DOHH2 (cell line): ENCODE measurements around the gene PLA1A.

Source experiments
- H3F3A ChIP-seq: fragments of 200-600 bp; sonication (generic), shearing (Covaris generic); 2 replicates; pipeline ENCODE4 v1.6.0; 2016; ENCODE audit warnings: antibody characterized with exemption, mild to moderate bottlenecking; ENCODE audit not compliant: control insufficient read depth, insufficient read depth
- H3K27ac ChIP-seq: fragments of 200-600 bp; sonication (generic); 2 replicates; pipeline ENCODE4 v1.5.1; 2014; ENCODE audit warnings: low read depth, mild to moderate bottlenecking, low read length, moderate library complexity
- H3K27me3 ChIP-seq: fragments of 200-600 bp; sonication (generic); 2 replicates; pipeline ENCODE4 v1.6.1; 2014; ENCODE audit warnings: mild to moderate bottlenecking, low read length, mixed read lengths; ENCODE audit not compliant: control insufficient read depth
- H3K36me3 ChIP-seq: fragments of 200-600 bp; sonication (generic); 2 replicates; pipeline ENCODE4 v1.6.1; 2014; ENCODE audit warnings: mild to moderate bottlenecking, low read length, moderate library complexity, mixed read lengths; ENCODE audit not compliant: control insufficient read depth
- H3K4me1 ChIP-seq: fragments of 200-600 bp; sonication (generic); 2 replicates; pipeline ENCODE4 v1.6.1; 2014; ENCODE audit warnings: mild to moderate bottlenecking, low read length, mixed read lengths; ENCODE audit not compliant: control insufficient read depth
- H3K4me2 ChIP-seq: fragments of 200-600 bp; sonication (generic); 2 replicates; pipeline ENCODE4 v1.6.0; 2014; ENCODE audit warnings: mild to moderate bottlenecking, low read length, moderate library complexity
- H3K4me3 ChIP-seq: fragments of 200-600 bp; sonication (generic); 2 replicates; pipeline ENCODE4 v1.5.1; 2014; ENCODE audit warnings: mild to moderate bottlenecking, low read length, mixed read lengths
- H3K79me2 ChIP-seq: fragments of 200-600 bp; sonication (generic); 2 replicates; pipeline ENCODE4 v1.6.1; 2014; ENCODE audit warnings: mild to moderate bottlenecking, low read length, mixed read lengths; ENCODE audit not compliant: control insufficient read depth
- H3K9me2 ChIP-seq: fragments of 200-600 bp; sonication (generic); replicated peaks from 2 replicates; pipeline ENCODE4 v1.6.1; 2014; ENCODE audit warnings: mild to moderate bottlenecking, low read length, mixed read lengths; ENCODE audit not compliant: control insufficient read depth
- H3K9me3 ChIP-seq: fragments of 200-600 bp; sonication (generic); 2 replicates; pipeline ENCODE4 v1.6.1; 2014; ENCODE audit warnings: antibody characterized with exemption, low read length, mixed read lengths; ENCODE audit not compliant: control insufficient read depth, insufficient read depth
- H4K20me1 ChIP-seq: fragments of 200-600 bp; sonication (generic); 2 replicates; pipeline ENCODE4 v1.6.0; 2014; ENCODE audit warnings: low read depth, mild to moderate bottlenecking, antibody characterized with exemption, low read length, moderate library complexity; ENCODE audit not compliant: control insufficient read depth, insufficient read depth
- CTCF ChIP-seq: fragments of 200-600 bp; sonication (generic); IDR thresholded peaks from one replicate; pipeline ENCODE4 v1.5.1; 2014; ENCODE audit warnings: antibody characterized with exemption, mild to moderate bottlenecking, low read depth, low read length; ENCODE audit not compliant: poor library complexity, severe bottlenecking
- EZH2phosphoT487 ChIP-seq: fragments of 200-600 bp; sonication (generic); IDR thresholded peaks from 2 replicates; pipeline ENCODE4 v1.6.1; 2017; ENCODE audit warnings: borderline replicate concordance, mild to moderate bottlenecking, antibody characterized with exemption, low read length, moderate library complexity, mixed read lengths

The PLA1A gene

GRCh38 chr3:119659606-119660291, 62.1 kb downstream of the PLA1A start:
- Histone ChIP-seq H3K4me3 (no peak overlapping the region), H3K27me3 (no peaks in the 10 kb centered on the region), H3K9me3 (no peaks in the 10 kb centered on the region), H3K36me3 (no peaks in the 10 kb centered on the region), H3K4me2 (no peak overlapping the region), H4K20me1 (no peaks in the 10 kb centered on the region), H3K27ac (no peak overlapping the region), H3K4me1 (peaks cover 3% of the 10 kb centered on the region), H3K9me2 (no peaks in the 10 kb centered on the region), H3F3A (no peaks in the 10 kb centered on the region), H3K79me2 (no peaks in the 10 kb centered on the region)
- TF ChIP-seq EZH2phosphoT487, result no peak
- no peak for TF ChIP-seq CTCF

DNA sequence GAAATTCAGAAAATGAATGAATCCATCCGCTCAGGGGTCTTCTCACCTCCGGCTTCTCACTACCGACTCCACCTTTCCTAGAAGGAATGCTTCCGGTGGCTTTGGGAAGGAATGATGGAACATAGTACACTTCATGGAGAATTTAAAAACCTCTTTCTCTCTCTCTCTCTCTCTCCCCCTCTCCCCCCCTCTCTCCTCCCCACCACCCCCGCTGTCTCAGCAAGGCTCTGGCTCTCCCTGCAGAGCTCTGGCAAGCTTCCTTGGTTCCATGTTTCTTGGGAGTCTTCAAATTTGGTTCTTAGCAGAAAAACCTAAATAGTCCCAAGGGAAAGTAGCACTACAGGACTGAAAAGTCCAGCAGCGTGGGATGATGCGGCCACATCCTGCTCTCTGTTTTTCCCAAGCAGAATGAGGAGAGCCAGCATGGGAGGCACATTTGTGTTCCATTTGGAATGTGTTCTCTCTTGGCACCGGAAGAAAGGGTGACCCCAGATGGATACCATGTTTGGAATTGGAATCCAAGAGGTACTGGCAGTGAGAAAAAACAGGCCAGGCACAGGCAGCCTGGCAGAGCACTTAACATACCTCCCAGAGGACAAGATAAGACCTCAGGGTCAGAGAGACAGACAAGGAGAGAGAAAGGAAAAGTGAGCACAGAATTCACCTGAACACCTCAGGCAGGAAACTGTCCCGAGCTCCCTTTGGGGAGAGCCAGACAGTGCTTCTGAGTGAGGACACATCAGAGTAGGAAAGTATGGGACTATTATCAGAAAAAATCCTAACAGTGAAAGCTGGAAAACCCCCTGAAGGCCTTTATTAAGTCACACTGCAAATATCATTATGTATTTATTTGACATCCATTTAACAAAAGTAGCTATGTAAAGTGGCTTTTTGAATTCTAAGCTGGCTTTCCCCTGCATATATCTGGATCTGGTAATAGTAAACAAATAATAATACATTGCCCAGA, 63.1 kb downstream of the PLA1A start, which contains the start of gene POPDC2:
TSS of gene POPDC2 (minus strand) at position 116 of the 967 bp plus-strand sequence. CDS start 166 bp downstream, outside the sequence.
- no peak within 1 kb of the TSS for H3K27ac ChIP-seq
- no peak for TF ChIP-seq CTCF
- no peak for TF ChIP-seq EZH2phosphoT487
- H3K27me3 ChIP-seq, result no peaks in the 10 kb centered on the region
- no peaks in the 10 kb centered on the region for H4K20me1 ChIP-seq
- no peaks in the 10 kb centered on the region for H3F3A ChIP-seq
- no peaks in the 10 kb centered on the region for H3K9me2 ChIP-seq
- H3K4me3 ChIP-seq, result no peak within 1 kb of the TSS
- no peaks in the 10 kb centered on the region for H3K79me2 ChIP-seq
- no peaks in the 10 kb centered on the region for H3K36me3 ChIP-seq
- H3K4me1 ChIP-seq, result peaks cover 10% of the 10 kb centered on the region
- no peak within 1 kb of the TSS for H3K4me2 ChIP-seq
- H3K9me3 ChIP-seq, result no peaks in the 10 kb centered on the region

DNA sequence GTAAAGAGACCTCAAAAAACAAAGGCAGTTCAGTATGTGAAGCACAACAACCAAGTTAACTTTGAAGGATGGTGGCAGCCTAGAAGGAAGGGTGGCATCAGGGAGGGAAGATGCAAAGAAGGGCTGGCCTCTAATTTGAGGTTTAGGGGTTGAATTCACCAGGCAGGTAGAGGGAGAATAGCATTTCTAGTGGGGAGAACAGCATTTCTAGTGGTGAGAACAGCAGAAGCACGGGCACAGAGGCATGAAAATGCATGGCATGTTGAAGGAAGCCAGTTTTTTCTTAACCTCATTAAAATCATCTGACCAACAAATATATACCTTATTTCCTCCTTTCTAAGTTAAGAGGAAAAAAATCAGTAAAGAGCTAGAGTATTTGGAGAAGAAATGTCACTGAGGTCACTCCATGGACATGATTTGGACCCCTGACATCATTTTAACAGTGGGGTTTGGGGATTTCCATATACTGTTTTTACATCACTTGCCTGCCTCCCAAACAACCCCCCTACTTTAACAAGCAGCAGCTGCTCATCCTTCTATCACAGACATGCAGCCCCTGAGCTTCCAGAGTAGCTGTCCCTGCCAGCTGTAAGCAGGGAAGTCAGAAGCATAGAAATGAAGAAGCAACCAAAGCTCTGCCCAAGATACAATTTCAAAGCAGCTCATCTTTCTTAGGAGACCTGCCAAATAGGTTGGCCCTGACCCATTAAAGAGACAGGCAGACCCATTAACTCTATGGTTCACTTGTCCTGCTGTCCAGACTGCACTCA, 65.1 kb downstream of the PLA1A start:
- H3K4me2 ChIP-seq, result no peak overlapping the region
- H3K9me2 ChIP-seq, result no peaks in the 10 kb centered on the region
- H3K79me2 ChIP-seq, result no peaks in the 10 kb centered on the region
- no peak for TF ChIP-seq EZH2phosphoT487
- no peak for TF ChIP-seq CTCF
- no peaks in the 10 kb centered on the region for H3K9me3 ChIP-seq
- H3K36me3 ChIP-seq, result peaks cover 12% of the 10 kb centered on the region
- no peak overlapping the region for H3K27ac ChIP-seq
- no peak overlapping the region for H3K4me3 ChIP-seq
- H3F3A ChIP-seq, result no peaks in the 10 kb centered on the region
- H3K4me1 ChIP-seq, result peaks cover 10% of the 10 kb centered on the region
- H3K27me3 ChIP-seq, result no peaks in the 10 kb centered on the region
- H4K20me1 ChIP-seq, result no peaks in the 10 kb centered on the region
